WTC11 (cell line): ENCODE results near the gene PLEKHA3. TPM values are rescaled to one million over a fixed set of nuclear protein-coding genes. Genes with fewer than 3 reads are reported as not detected.

ENCODE experiments used
- ATAC-seq: fragments of 200-7000 bp; cut with Tn5 transposase; 2 replicates; pipeline ENCODE4 v1.10.0; 2021; ENCODE audit warnings: mild to moderate bottlenecking, moderate library complexity
- CTCF ChIA-PET: fragments of 300-600 bp; sonication (Branson Sonifier 250); formaldehyde crosslinking; loops from one replicate; lab custom pipeline; 2021; ENCODE audit warnings: antibody characterized with exemption; lab: Charles Lee
- POLR2A ChIA-PET: fragments of 350-600 bp; sonication (Branson Sonifier 250); formaldehyde crosslinking; loops from one replicate; lab custom pipeline; 2021; ENCODE audit warnings: antibody characterized with exemption; lab: Charles Lee
- DNase-seq: peaks from one replicate; pipeline ENCODE4 v3.0.0; 2021; ENCODE audit warnings: low spot score
- H3K27ac Mint-ChIP-seq: 2 replicates; pipeline ENCODE4 v1.8.0; 2021; ENCODE audit warnings: mixed read lengths
- H3K27me3 Mint-ChIP-seq: 2 replicates; pipeline ENCODE4 v1.8.0; 2021; ENCODE audit warnings: low read depth, mild to moderate bottlenecking, moderate library complexity, mixed read lengths
- H3K36me3 Mint-ChIP-seq: 2 replicates; pipeline ENCODE4 v1.8.0; 2021; ENCODE audit warnings: mixed read lengths
- H3K4me1 Mint-ChIP-seq: 2 replicates; pipeline ENCODE4 v1.8.0; 2022; ENCODE audit warnings: mixed read lengths
- H3K4me3 Mint-ChIP-seq: 2 replicates; pipeline ENCODE4 v1.8.0; 2021; ENCODE audit warnings: mild to moderate bottlenecking, moderate library complexity, mixed read lengths
- H3K9me3 Mint-ChIP-seq: 2 replicates; pipeline ENCODE4 v1.8.0; 2021; ENCODE audit warnings: mixed read lengths
- CREM ChIP-seq: sonication (generic); formaldehyde crosslinking; IDR thresholded peaks from 2 replicates; pipeline ENCODE4 v1.8.1; 2022; ENCODE audit warnings: mild to moderate bottlenecking, missing genetic modification reagents, moderate library complexity
- FOXK1 ChIP-seq: sonication (generic); formaldehyde crosslinking; IDR thresholded peaks from 2 replicates; pipeline ENCODE4 v1.8.0; 2022; ENCODE audit warnings: mild to moderate bottlenecking, moderate library complexity, missing genetic modification reagents
- GTF2I ChIP-seq: fragments of 250-450 bp; sonication (Bioruptor Pico); conservative IDR thresholded peaks from 2 replicates; pipeline ENCODE4 v1.4.0; 2021; ENCODE audit warnings: mild to moderate bottlenecking
- JUN ChIP-seq: sonication (generic); formaldehyde crosslinking; IDR thresholded peaks from 2 replicates; pipeline ENCODE4 v1.8.0; 2023; ENCODE audit warnings: mild to moderate bottlenecking, missing genetic modification reagents
- KAT7 ChIP-seq: sonication (generic); formaldehyde crosslinking; IDR thresholded peaks from 2 replicates; pipeline ENCODE4 v1.8.1; 2023; ENCODE audit warnings: missing genetic modification reagents, mild to moderate bottlenecking, borderline replicate concordance
- MXD4 ChIP-seq: fragments of 250-450 bp; sonication (Bioruptor Pico); IDR thresholded peaks from 2 replicates; pipeline ENCODE4 v1.8.0; 2021; ENCODE audit warnings: mild to moderate bottlenecking, moderate library complexity, borderline replicate concordance
- NFYB ChIP-seq: sonication (generic); formaldehyde crosslinking; conservative IDR thresholded peaks from 2 replicates; pipeline ENCODE4 v1.8.0; 2022; ENCODE audit warnings: low read depth, missing genetic modification reagents
- NR3C1 ChIP-seq: sonication (generic); formaldehyde crosslinking; conservative IDR thresholded peaks from 2 replicates; pipeline ENCODE4 v1.8.1; 2023; ENCODE audit warnings: low read depth, mild to moderate bottlenecking, missing genetic modification reagents
- RORB ChIP-seq: fragments of 250-450 bp; sonication (Bioruptor Pico); IDR thresholded peaks from 2 replicates; pipeline ENCODE4 v1.9.0; 2021; ENCODE audit warnings: mild to moderate bottlenecking
- TCF7 ChIP-seq: sonication (generic); formaldehyde crosslinking; IDR thresholded peaks from 2 replicates; pipeline ENCODE4 v1.8.0; 2022; ENCODE audit warnings: mild to moderate bottlenecking, low read depth, missing genetic modification reagents, moderate library complexity
- TEAD4 ChIP-seq: sonication (generic); formaldehyde crosslinking; IDR thresholded peaks from 2 replicates; pipeline ENCODE4 v1.8.0; 2022; ENCODE audit warnings: mild to moderate bottlenecking, missing genetic modification reagents
- ZNF317 ChIP-seq: sonication (generic); formaldehyde crosslinking; IDR thresholded peaks from 2 replicates; pipeline ENCODE4 v1.8.1; 2023; ENCODE audit warnings: low read depth, mild to moderate bottlenecking, moderate library complexity, missing genetic modification reagents, borderline replicate concordance
- total RNA-seq: library from RNA; stranded (reverse); gene quantifications from 3 replicates; pipeline ENCODE4 v1.2.3, GENCODE V29; 2021
- TF ChIP-seq, protein P1 (sequence below): sonication (generic); formaldehyde crosslinking; IDR thresholded peaks from 2 replicates; pipeline ENCODE4 v1.8.0; 2022; ENCODE audit warnings: mild to moderate bottlenecking, missing genetic modification reagents
- TF ChIP-seq, protein P2 (sequence below): sonication (generic); formaldehyde crosslinking; IDR thresholded peaks from 2 replicates; pipeline ENCODE4 v1.8.0; 2022; ENCODE audit warnings: missing genetic modification reagents
- TF ChIP-seq, protein P3 (sequence below): sonication (generic); formaldehyde crosslinking; IDR thresholded peaks from 2 replicates; pipeline ENCODE4 v1.8.1; 2022; ENCODE audit warnings: missing genetic modification reagents, borderline replicate concordance
- TF ChIP-seq, protein P4 (sequence below): sonication (generic); formaldehyde crosslinking; conservative IDR thresholded peaks from 2 replicates; pipeline ENCODE4 v1.8.1; 2022; ENCODE audit warnings: mild to moderate bottlenecking, missing genetic modification reagents
- TF ChIP-seq, protein P5 (sequence below): sonication (generic); formaldehyde crosslinking; IDR thresholded peaks from 2 replicates; pipeline ENCODE4 v1.8.1; 2023; ENCODE audit warnings: mild to moderate bottlenecking, missing genetic modification reagents, borderline replicate concordance
- TF ChIP-seq, protein P6 (sequence below): sonication (generic); formaldehyde crosslinking; IDR thresholded peaks from 2 replicates; pipeline ENCODE4 v1.8.1; 2023; ENCODE audit warnings: mild to moderate bottlenecking, missing genetic modification reagents, moderate library complexity
- TF ChIP-seq, protein P7 (sequence below): sonication (generic); formaldehyde crosslinking; IDR thresholded peaks from 2 replicates; pipeline ENCODE4 v1.8.0; 2023; ENCODE audit warnings: missing genetic modification reagents
- TF ChIP-seq, protein P8 (sequence below): sonication (generic); formaldehyde crosslinking; IDR thresholded peaks from 2 replicates; pipeline ENCODE4 v1.8.1; 2022; ENCODE audit warnings: low read depth, mild to moderate bottlenecking, moderate library complexity, missing genetic modification reagents, borderline replicate concordance
- TF ChIP-seq, protein P9 (sequence below): fragments of 250-450 bp; sonication (Bioruptor Pico); IDR thresholded peaks from 2 replicates; pipeline ENCODE4 v1.9.0; 2021; ENCODE audit warnings: mild to moderate bottlenecking

Gene PLEKHA3
- total RNA-seq, 1 experiment from 2014 or later: 18.7 TPM

DNA sequence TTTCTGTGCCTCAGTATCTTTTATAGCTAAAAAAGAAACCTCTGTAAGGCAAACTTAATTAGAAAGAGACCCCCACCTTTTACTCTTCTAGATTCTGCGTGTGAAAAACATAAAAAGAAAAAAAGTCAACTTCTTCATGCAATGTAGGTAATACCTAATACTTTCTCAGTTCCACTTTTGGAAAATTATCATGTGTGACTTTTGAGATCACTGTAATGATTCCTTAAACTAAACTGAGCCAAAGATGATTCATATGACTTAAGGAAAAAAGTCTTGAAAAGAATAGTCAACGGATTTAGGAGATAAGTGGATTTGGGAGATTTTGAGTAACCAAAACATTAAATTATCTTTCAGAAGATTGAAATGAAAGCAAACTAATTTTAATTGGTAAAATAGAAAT, 48.9 kb downstream of the PLEKHA3 start:
- TF ChIP-seq, protein P1, sequence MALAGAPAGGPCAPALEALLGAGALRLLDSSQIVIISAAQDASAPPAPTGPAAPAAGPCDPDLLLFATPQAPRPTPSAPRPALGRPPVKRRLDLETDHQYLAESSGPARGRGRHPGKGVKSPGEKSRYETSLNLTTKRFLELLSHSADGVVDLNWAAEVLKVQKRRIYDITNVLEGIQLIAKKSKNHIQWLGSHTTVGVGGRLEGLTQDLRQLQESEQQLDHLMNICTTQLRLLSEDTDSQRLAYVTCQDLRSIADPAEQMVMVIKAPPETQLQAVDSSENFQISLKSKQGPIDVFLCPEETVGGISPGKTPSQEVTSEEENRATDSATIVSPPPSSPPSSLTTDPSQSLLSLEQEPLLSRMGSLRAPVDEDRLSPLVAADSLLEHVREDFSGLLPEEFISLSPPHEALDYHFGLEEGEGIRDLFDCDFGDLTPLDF (CRISPR knock-in tag): no peak
- TF ChIP-seq NFYB (CRISPR knock-in tag): no peak
- no peak for TF ChIP-seq GTF2I
- no peak for TF ChIP-seq MXD4 (CRISPR knock-in tag)
- TF ChIP-seq, protein P2, sequence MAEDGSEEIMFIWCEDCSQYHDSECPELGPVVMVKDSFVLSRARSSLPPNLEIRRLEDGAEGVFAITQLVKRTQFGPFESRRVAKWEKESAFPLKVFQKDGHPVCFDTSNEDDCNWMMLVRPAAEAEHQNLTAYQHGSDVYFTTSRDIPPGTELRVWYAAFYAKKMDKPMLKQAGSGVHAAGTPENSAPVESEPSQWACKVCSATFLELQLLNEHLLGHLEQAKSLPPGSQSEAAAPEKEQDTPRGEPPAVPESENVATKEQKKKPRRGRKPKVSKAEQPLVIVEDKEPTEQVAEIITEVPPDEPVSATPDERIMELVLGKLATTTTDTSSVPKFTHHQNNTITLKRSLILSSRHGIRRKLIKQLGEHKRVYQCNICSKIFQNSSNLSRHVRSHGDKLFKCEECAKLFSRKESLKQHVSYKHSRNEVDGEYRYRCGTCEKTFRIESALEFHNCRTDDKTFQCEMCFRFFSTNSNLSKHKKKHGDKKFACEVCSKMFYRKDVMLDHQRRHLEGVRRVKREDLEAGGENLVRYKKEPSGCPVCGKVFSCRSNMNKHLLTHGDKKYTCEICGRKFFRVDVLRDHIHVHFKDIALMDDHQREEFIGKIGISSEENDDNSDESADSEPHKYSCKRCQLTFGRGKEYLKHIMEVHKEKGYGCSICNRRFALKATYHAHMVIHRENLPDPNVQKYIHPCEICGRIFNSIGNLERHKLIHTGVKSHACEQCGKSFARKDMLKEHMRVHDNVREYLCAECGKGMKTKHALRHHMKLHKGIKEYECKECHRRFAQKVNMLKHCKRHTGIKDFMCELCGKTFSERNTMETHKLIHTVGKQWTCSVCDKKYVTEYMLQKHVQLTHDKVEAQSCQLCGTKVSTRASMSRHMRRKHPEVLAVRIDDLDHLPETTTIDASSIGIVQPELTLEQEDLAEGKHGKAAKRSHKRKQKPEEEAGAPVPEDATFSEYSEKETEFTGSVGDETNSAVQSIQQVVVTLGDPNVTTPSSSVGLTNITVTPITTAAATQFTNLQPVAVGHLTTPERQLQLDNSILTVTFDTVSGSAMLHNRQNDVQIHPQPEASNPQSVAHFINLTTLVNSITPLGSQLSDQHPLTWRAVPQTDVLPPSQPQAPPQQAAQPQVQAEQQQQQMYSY (CRISPR knock-in tag): no peak
- TF ChIP-seq JUN (CRISPR knock-in tag): no peak
- TF ChIP-seq, protein P3, sequence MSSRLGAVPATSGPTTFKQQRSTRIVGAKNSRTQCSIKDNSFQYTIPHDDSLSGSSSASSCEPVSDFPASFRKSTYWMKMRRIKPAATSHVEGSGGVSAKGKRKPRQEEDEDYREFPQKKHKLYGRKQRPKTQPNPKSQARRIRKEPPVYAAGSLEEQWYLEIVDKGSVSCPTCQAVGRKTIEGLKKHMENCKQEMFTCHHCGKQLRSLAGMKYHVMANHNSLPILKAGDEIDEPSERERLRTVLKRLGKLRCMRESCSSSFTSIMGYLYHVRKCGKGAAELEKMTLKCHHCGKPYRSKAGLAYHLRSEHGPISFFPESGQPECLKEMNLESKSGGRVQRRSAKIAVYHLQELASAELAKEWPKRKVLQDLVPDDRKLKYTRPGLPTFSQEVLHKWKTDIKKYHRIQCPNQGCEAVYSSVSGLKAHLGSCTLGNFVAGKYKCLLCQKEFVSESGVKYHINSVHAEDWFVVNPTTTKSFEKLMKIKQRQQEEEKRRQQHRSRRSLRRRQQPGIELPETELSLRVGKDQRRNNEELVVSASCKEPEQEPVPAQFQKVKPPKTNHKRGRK (CRISPR knock-in tag): no peak
- TF ChIP-seq, protein P4, sequence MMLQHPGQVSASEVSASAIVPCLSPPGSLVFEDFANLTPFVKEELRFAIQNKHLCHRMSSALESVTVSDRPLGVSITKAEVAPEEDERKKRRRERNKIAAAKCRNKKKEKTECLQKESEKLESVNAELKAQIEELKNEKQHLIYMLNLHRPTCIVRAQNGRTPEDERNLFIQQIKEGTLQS (CRISPR knock-in tag): no peak
- no peak for TF ChIP-seq FOXK1 (CRISPR knock-in tag)
- no peak for DNase-seq
- ATAC-seq: no peak

DNA sequence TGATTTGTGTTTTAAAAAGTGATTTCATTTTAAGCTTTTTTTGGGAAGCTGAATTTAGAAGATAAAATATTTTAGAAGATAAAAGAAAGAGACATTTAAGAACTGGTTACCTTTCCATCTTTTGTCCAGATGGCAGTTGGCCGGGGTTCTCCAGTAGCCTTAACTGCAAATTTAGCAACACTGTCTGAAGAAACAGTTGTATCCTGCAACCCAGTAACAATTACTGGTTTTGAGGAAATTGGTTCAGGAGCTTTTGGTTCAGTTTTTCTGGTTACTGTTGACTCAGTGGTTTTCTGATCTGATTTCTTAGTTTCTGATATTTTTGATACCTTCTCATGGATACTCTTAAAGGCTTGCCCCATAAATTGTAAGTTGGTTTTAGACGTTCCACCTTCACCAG, 49.9 kb downstream of the PLEKHA3 start:
- CTCF ChIA-PET: no interaction called here
- TF ChIP-seq, protein P5, sequence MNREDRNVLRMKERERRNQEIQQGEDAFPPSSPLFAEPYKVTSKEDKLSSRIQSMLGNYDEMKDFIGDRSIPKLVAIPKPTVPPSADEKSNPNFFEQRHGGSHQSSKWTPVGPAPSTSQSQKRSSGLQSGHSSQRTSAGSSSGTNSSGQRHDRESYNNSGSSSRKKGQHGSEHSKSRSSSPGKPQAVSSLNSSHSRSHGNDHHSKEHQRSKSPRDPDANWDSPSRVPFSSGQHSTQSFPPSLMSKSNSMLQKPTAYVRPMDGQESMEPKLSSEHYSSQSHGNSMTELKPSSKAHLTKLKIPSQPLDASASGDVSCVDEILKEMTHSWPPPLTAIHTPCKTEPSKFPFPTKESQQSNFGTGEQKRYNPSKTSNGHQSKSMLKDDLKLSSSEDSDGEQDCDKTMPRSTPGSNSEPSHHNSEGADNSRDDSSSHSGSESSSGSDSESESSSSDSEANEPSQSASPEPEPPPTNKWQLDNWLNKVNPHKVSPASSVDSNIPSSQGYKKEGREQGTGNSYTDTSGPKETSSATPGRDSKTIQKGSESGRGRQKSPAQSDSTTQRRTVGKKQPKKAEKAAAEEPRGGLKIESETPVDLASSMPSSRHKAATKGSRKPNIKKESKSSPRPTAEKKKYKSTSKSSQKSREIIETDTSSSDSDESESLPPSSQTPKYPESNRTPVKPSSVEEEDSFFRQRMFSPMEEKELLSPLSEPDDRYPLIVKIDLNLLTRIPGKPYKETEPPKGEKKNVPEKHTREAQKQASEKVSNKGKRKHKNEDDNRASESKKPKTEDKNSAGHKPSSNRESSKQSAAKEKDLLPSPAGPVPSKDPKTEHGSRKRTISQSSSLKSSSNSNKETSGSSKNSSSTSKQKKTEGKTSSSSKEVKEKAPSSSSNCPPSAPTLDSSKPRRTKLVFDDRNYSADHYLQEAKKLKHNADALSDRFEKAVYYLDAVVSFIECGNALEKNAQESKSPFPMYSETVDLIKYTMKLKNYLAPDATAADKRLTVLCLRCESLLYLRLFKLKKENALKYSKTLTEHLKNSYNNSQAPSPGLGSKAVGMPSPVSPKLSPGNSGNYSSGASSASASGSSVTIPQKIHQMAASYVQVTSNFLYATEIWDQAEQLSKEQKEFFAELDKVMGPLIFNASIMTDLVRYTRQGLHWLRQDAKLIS (CRISPR knock-in tag): no peak
- no peak for TF ChIP-seq NR3C1
- no peak for TF ChIP-seq KAT7 (CRISPR knock-in tag)
- TF ChIP-seq MXD4 (CRISPR knock-in tag): no peak
- TF ChIP-seq, protein P6, sequence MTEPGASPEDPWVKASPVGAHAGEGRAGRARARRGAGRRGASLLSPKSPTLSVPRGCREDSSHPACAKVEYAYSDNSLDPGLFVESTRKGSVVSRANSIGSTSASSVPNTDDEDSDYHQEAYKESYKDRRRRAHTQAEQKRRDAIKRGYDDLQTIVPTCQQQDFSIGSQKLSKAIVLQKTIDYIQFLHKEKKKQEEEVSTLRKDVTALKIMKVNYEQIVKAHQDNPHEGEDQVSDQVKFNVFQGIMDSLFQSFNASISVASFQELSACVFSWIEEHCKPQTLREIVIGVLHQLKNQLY (CRISPR knock-in tag): no peak
- no peak for TF ChIP-seq RORB (CRISPR knock-in tag)
- no peak for TF ChIP-seq TCF7 (CRISPR knock-in tag)
- no peak for TF ChIP-seq TEAD4
- TF ChIP-seq CREM (CRISPR knock-in tag): no peak
- TF ChIP-seq, protein P7, sequence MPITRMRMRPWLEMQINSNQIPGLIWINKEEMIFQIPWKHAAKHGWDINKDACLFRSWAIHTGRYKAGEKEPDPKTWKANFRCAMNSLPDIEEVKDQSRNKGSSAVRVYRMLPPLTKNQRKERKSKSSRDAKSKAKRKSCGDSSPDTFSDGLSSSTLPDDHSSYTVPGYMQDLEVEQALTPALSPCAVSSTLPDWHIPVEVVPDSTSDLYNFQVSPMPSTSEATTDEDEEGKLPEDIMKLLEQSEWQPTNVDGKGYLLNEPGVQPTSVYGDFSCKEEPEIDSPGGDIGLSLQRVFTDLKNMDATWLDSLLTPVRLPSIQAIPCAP: no peak
- TF ChIP-seq, protein P4 (CRISPR knock-in tag): no peak
- TF ChIP-seq, protein P8, sequence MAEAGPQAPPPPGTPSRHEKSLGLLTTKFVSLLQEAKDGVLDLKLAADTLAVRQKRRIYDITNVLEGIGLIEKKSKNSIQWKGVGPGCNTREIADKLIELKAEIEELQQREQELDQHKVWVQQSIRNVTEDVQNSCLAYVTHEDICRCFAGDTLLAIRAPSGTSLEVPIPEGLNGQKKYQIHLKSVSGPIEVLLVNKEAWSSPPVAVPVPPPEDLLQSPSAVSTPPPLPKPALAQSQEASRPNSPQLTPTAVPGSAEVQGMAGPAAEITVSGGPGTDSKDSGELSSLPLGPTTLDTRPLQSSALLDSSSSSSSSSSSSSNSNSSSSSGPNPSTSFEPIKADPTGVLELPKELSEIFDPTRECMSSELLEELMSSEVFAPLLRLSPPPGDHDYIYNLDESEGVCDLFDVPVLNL (CRISPR knock-in tag): no peak
- TF ChIP-seq, protein P9, sequence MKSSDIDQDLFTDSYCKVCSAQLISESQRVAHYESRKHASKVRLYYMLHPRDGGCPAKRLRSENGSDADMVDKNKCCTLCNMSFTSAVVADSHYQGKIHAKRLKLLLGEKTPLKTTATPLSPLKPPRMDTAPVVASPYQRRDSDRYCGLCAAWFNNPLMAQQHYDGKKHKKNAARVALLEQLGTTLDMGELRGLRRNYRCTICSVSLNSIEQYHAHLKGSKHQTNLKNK (CRISPR knock-in tag): no peak
- no peak for TF ChIP-seq ZNF317

More for the DNA sequence above, 48.9 kb downstream of the PLEKHA3 start:
- POLR2A ChIA-PET: no interaction called here
- Mint-ChIP-seq H3K4me3 (no peak overlapping the region), H3K9me3 (no peaks in the 10 kb centered on the region), H3K27ac (no peak overlapping the region), H3K27me3 (no peaks in the 10 kb centered on the region), H3K4me1 (no peaks in the 10 kb centered on the region), H3K36me3 (peaks cover 30% of the 10 kb centered on the region)
- CTCF ChIA-PET: no interaction called here

More for the DNA sequence above, 49.9 kb downstream of the PLEKHA3 start:
- ATAC-seq (no peak), DNase-seq (no peak)
- Mint-ChIP-seq H3K9me3 (no peaks in the 10 kb centered on the region), H3K27me3 (no peaks in the 10 kb centered on the region), H3K4me3 (no peak overlapping the region), H3K4me1 (no peaks in the 10 kb centered on the region), H3K27ac (no peak overlapping the region), H3K36me3 (peaks cover 40% of the 10 kb centered on the region)
- POLR2A ChIA-PET: no interaction called here
